Activated CD8-positive, alpha-beta memory T cell treated with anti-CD3 and anti-CD28 coated beads, Interleukin-2, amount 50 U/mL, for 4 hours (primary cell): ENCODE measurements around the gene EPDR1.

ENCODE experiments used
- DNase-seq: peaks from one replicate; pipeline ENCODE4 v3.0.0-alpha.2; 2020

The EPDR1 gene

GRCh38 chr7:37920305-37920848 is at the start of gene EPDR1:
TSS of gene EPDR1 (plus strand) at chr7:37920640. CDS start at chr7:37920940, 300 bp downstream.
- DNase-seq = no peak

GRCh38 chr7:37882086-37882485 is 38.4 kb upstream of the EPDR1 start:
- DNase-seq = no peak

- no peak for DNase-seq
Observed at GRCh38 chr7:37893359-37893758, 27.1 kb upstream of the EPDR1 start.

- DNase-seq = no peak
Observed at GRCh38 chr7:37894671-37895070, 25.8 kb upstream of the EPDR1 start.

GRCh38 chr7:37899712-37900247 is 20.7 kb upstream of the EPDR1 start:
- no peak for DNase-seq

GRCh38 chr7:37901236-37901827 is 19.1 kb upstream of the EPDR1 start:
- no peak for DNase-seq

- DNase-seq = no peak
Observed at GRCh38 chr7:37901890-37902524, 18.4 kb upstream of the EPDR1 start.

- no peak for DNase-seq
Observed at GRCh38 chr7:37908221-37908788, 12.1 kb upstream of the EPDR1 start.

- DNase-seq = no peak
Observed at GRCh38 chr7:37912756-37913155, 7.7 kb upstream of the EPDR1 start.

GRCh38 chr7:37915438-37915837 is 5.0 kb upstream of the EPDR1 start:
- no peak for DNase-seq

GRCh38 chr7:37916017-37916672 is 4.3 kb upstream of the EPDR1 start:
- no peak for DNase-seq

GRCh38 chr7:37916673-37917660 is 3.5 kb upstream of the EPDR1 start, which contains the start of gene SFRP4:
TSS of gene SFRP4 (minus strand) at chr7:37916817. CDS start at chr7:37916537, 280 bp downstream.
- no peak for DNase-seq

- no peak for DNase-seq
Observed at GRCh38 chr7:37918526-37918925, 1.9 kb upstream of the EPDR1 start.

GRCh38 chr7:37920849-37921805 is 687 bp downstream of the EPDR1 start:
- peak; percentile 24 for DNase-seq

GRCh38 chr7:37921876-37922275 is 1.4 kb downstream of the EPDR1 start:
- DNase-seq = no peak

GRCh38 chr7:37923996-37924395 is 3.6 kb downstream of the EPDR1 start:
- no peak for DNase-seq

GRCh38 chr7:37924491-37925041 is 4.1 kb downstream of the EPDR1 start:
- DNase-seq = no peak

GRCh38 chr7:37925620-37926019 is 5.2 kb downstream of the EPDR1 start:
- DNase-seq = no peak

- DNase-seq = no peak
Observed at GRCh38 chr7:37927773-37928444, 7.5 kb downstream of the EPDR1 start.

GRCh38 chr7:37928878-37929277 is 8.4 kb downstream of the EPDR1 start:
- no peak for DNase-seq
